A673 (cell line): ENCODE data around the gene HEYL. TPM values are rescaled to one million over a fixed set of nuclear protein-coding genes. Genes with fewer than 3 reads are reported as not detected.

Experiments
- BruUV-seq: library from RNA; stranded (reverse); fragments of 400-500 nt; replicated peaks from 2 replicates; lab custom pipeline; 2021; lab: Mats Ljungman, UMichigan
- CTCF ChIA-PET: fragments of 300-600 bp; sonication (Branson Sonifier 250); formaldehyde crosslinking; loops from one replicate; lab custom pipeline; 2022; ENCODE audit warnings: antibody characterized with exemption; lab: Charles Lee
- POLR2A ChIA-PET: fragments of 300-600 bp; sonication (Branson Sonifier 250); formaldehyde crosslinking; loops from one replicate; lab custom pipeline; 2022; ENCODE audit warnings: antibody characterized with exemption; ENCODE audit not compliant: low non-redundant PET; lab: Charles Lee
- DNase-seq: peaks from one replicate; pipeline ENCODE4 v3.0.0-alpha.2; 2015; ENCODE audit warnings: low spot score
- H3K27ac ChIP-seq: fragments of 200-600 bp; sonication (generic); 2 replicates; pipeline ENCODE4 v1.5.1; 2016; ENCODE audit warnings: mixed run types, low read depth, mild to moderate bottlenecking, mixed read lengths, antibody characterized with exemption, low read length; ENCODE audit not compliant: poor library complexity, severe bottlenecking
- H3K27me3 ChIP-seq: fragments of 200-600 bp; sonication (generic); replicated peaks from 2 replicates; pipeline ENCODE4 v1.6.1; 2017; ENCODE audit warnings: mixed run types, low read depth, mild to moderate bottlenecking, mixed read lengths, antibody characterized with exemption, low read length; ENCODE audit not compliant: insufficient read depth, poor library complexity
- H3K36me3 ChIP-seq: fragments of 200-600 bp; sonication (generic); 2 replicates; pipeline ENCODE4 v1.6.1; 2016; ENCODE audit warnings: mixed run types, mild to moderate bottlenecking, mixed read lengths, antibody characterized with exemption, low read length; ENCODE audit not compliant: insufficient read depth, poor library complexity, severe bottlenecking
- H3K4me1 ChIP-seq: fragments of 200-600 bp; sonication (generic); 2 replicates; pipeline ENCODE4 v1.6.1; 2017; ENCODE audit warnings: mixed run types, mild to moderate bottlenecking, mixed read lengths, antibody characterized with exemption, low read length; ENCODE audit not compliant: insufficient read depth, poor library complexity, severe bottlenecking
- H3K4me3 ChIP-seq: fragments of 200-600 bp; sonication (generic); 2 replicates; pipeline ENCODE4 v1.5.1; 2016; ENCODE audit warnings: low read depth, mixed run types, mild to moderate bottlenecking, mixed read lengths, low read length; ENCODE audit not compliant: poor library complexity, severe bottlenecking
- H3K9me3 ChIP-seq: fragments of 200-600 bp; sonication (generic); 2 replicates; pipeline ENCODE4 v1.6.1; 2016; ENCODE audit warnings: mixed run types, low read depth, mild to moderate bottlenecking, mixed read lengths, antibody characterized with exemption, low read length; ENCODE audit not compliant: poor library complexity, severe bottlenecking
- EZH2 ChIP-seq: fragments of 200-600 bp; sonication (generic); IDR thresholded peaks from 2 replicates; pipeline ENCODE4 v1.6.1; 2017; ENCODE audit warnings: borderline replicate concordance, low read depth, mild to moderate bottlenecking, mixed read lengths, antibody characterized with exemption, low read length; ENCODE audit not compliant: poor library complexity, severe bottlenecking
- intact Hi-C: fragments of 100-400 bp; cut with micrococcal nuclease; formaldehyde crosslinking; loops from one replicate; pipeline ENCODE4 v1.10.0; 2022; ENCODE audit not compliant: unreplicated experiment
- total RNA-seq: library from RNA; stranded (reverse); gene quantifications from 2 replicates; pipeline ENCODE4 v1.2.3, GENCODE V29; 2021
- TF ChIP-seq, protein P1 (sequence below): fragments of 300-800, 200-600 bp; sonication (generic); conservative IDR thresholded peaks from 2 replicates; pipeline ENCODE4 v1.5.1; 2017; ENCODE audit warnings: low read depth, mild to moderate bottlenecking, antibody characterized with exemption, low read length, moderate library complexity, mixed read lengths

Gene HEYL
- total RNA-seq, 1 experiment from 2014 or later: 0.77 TPM

DNA sequence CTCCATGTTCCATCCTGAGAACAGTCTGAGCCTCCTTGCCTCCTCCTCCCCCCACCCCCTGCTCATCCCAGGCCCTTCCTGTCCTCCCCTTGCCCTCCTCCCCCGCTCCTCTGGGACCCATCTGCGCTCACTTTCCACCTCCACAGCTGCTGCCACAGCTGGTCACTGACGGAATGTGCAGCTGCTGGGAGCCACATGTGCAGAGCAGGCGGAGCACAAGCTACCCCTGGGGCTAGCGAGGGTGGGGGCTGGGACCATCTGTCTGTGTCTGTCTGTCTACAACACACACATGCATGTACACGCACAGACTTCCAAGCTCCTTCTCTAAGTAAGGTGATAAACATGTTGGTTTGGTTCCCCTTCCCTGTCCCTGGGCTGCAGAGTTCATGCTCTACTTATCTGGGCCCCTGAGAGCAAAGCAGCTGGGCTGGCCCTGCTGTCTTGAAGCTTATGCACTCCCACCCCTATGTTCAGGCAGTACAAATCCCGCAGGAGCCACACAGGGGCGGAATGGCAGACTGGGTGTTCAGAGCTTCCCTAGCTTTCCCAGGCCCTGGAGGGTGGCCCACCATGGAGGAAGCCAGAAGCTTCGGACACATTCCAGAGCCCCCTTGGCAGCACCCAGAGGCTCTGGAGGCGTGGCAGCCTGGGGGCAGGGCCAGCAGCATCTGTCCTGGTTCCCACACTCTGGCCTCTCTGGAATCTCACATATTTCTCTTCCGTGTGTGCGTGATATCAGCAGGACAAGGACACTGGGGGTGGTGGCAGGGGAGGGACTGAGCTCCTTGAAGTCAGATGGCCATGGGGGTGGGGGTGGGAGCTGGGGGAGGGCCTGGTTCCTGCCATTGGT lies 7.0 kb upstream of the HEYL start:
- Histone ChIP-seq H3K9me3 (no peaks in the 10 kb centered on the region), H3K27me3 (no peaks in the 10 kb centered on the region), H3K27ac (no peak overlapping the region), H3K36me3 (no peaks in the 10 kb centered on the region), H3K4me3 (no peak overlapping the region), H3K4me1 (peaks cover 10% of the 10 kb centered on the region)
- DNase-seq: peak; percentile 70
- ChIA-PET POLR2A (interaction anchor here (0.5 kb wide), 1 partner anchor 84 kb away, joined by 3 read pairs; no protein-coding TSS in a partner anchor), CTCF (interaction anchor here (1.2 to 1.8 kb wide), 2 partner anchors 11 to 40 kb away, joined by 5 to 6 read pairs; no protein-coding TSS in a partner anchor)
- BruUV-seq: no TSS peak
- TF ChIP-seq EZH2: no peak
- TF ChIP-seq, protein P1, sequence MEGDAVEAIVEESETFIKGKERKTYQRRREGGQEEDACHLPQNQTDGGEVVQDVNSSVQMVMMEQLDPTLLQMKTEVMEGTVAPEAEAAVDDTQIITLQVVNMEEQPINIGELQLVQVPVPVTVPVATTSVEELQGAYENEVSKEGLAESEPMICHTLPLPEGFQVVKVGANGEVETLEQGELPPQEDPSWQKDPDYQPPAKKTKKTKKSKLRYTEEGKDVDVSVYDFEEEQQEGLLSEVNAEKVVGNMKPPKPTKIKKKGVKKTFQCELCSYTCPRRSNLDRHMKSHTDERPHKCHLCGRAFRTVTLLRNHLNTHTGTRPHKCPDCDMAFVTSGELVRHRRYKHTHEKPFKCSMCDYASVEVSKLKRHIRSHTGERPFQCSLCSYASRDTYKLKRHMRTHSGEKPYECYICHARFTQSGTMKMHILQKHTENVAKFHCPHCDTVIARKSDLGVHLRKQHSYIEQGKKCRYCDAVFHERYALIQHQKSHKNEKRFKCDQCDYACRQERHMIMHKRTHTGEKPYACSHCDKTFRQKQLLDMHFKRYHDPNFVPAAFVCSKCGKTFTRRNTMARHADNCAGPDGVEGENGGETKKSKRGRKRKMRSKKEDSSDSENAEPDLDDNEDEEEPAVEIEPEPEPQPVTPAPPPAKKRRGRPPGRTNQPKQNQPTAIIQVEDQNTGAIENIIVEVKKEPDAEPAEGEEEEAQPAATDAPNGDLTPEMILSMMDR: 0 out of 2 replicates have a peak, but pooled peaks have one; percentile 12
- intact Hi-C loops: no loop called here

DNA sequence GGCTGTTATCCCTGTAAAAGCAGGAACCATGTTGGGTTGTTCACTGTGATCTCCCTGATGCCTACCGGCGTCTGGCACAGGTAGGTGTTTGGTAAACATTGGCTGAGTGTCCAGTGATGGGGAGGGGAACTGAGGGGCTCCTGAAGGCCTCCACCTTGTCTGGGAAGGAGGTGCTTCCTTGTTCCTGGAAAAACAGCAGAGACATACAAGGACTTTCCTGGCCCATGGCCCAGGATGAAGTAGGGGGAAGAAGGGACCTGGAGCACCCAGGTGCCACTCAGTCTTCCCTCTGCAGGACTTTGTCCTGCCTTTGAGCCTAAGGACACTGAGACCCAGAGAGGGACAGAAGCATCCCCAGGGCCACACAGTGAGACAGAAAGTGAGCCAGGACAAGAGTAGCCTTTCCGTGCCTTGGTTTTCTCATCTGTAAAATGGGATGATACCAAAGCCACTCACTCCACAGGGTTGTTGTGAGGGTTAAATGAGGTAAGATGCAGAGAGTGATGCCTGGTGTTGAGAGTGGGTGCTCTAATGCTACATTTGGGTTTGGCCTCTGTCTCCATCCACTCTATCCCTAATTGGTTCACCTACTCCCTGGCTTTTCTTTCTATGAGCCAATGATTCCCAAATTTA lies 6.1 kb upstream of the HEYL start:
- CTCF ChIA-PET: no interaction called here
- H3K4me3 ChIP-seq: no peak overlapping the region
- no peak overlapping the region for H3K27ac ChIP-seq
- BruUV-seq: no TSS peak
- intact Hi-C loops: no loop called here
- no peak for TF ChIP-seq EZH2
- TF ChIP-seq, protein P1: no peak
- POLR2A ChIA-PET: interaction anchor here (0.5 kb wide), 1 partner anchor 85 kb away, joined by 3 read pairs; no protein-coding TSS in a partner anchor
- H3K36me3 ChIP-seq: no peaks in the 10 kb centered on the region
- DNase-seq: no peak
- no peaks in the 10 kb centered on the region for H3K27me3 ChIP-seq
- peaks cover 10% of the 10 kb centered on the region for H3K4me1 ChIP-seq
- H3K9me3 ChIP-seq: no peaks in the 10 kb centered on the region

DNA sequence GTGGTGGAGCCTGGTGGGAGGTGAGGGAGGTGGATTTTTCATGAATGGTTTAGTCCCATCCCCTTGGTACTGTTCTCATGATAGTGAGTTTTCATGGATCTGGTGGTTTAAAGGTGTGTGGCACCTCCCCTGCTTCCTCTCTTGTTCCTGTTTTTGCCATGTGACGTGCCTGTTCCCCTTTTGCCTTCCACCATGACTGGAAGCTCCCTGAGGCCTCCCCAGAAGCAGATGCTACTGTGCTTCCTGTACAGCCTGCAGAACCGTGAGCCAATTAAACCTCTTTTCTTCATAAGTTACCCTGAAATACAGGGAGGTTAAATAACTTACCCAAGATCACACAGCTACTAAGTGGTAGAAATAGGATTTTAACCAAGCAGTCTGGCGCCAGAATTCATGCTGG lies 4.3 kb upstream of the HEYL start:
- no TSS peak for BruUV-seq
- no peak for DNase-seq
- H3K27me3 ChIP-seq: no peaks in the 10 kb centered on the region
- ChIA-PET CTCF (no interaction called here), POLR2A (no interaction called here)
- TF ChIP-seq, protein P1: no peak
- TF ChIP-seq EZH2: no peak
- H3K4me1 ChIP-seq: peaks cover 10% of the 10 kb centered on the region
- no peaks in the 10 kb centered on the region for H3K36me3 ChIP-seq
- no peak overlapping the region for H3K4me3 ChIP-seq
- intact Hi-C loops: no loop called here
- H3K9me3 ChIP-seq: no peaks in the 10 kb centered on the region
- H3K27ac ChIP-seq: no peak overlapping the region
